Activated CD4-positive, alpha-beta memory T cell treated with anti-CD3 and anti-CD28 coated beads for 36 hours (primary cell): ENCODE results near the gene CDKAL1. TPM values are rescaled to one million over a fixed set of nuclear protein-coding genes. Genes with fewer than 3 reads are reported as not detected.

Source experiments
- CTCF ChIA-PET: fragments of 350-600 bp; sonication (Branson Sonifier 250); formaldehyde crosslinking; loops from one replicate; lab custom pipeline; 2021; ENCODE audit warnings: antibody characterized with exemption, inconsistent platforms; lab: Charles Lee
- POLR2A ChIA-PET: fragments of 350-600 bp; sonication (Branson Sonifier 250); formaldehyde crosslinking; loops from one replicate; lab custom pipeline; 2021; ENCODE audit warnings: antibody characterized with exemption; lab: Charles Lee
- DNase-seq: peaks from one replicate; pipeline ENCODE4 v3.0.0-alpha.2; 2020
- H3K27ac Mint-ChIP-seq: one replicate; pipeline ENCODE4 v1.8.0; 2021; ENCODE audit warnings: mixed read lengths
- H3K27me3 Mint-ChIP-seq: one replicate; pipeline ENCODE4 v1.8.0; 2021; ENCODE audit warnings: mixed read lengths
- H3K36me3 Mint-ChIP-seq: one replicate; pipeline ENCODE4 v1.8.0; 2021; ENCODE audit warnings: mixed read lengths
- H3K4me1 Mint-ChIP-seq: one replicate; pipeline ENCODE4 v1.8.0; 2021; ENCODE audit warnings: low read depth, mixed read lengths
- H3K4me3 Mint-ChIP-seq: one replicate; pipeline ENCODE4 v1.8.0; 2021; ENCODE audit warnings: mild to moderate bottlenecking, mixed read lengths
- H3K9me3 Mint-ChIP-seq: one replicate; pipeline ENCODE4 v1.8.0; 2021; ENCODE audit warnings: mixed read lengths
- intact Hi-C: fragments of 100-400 bp; cut with micrococcal nuclease; formaldehyde crosslinking; loops from one replicate; pipeline ENCODE4 v1.15.1; 2023
- total RNA-seq, 2 experiments: library from RNA; stranded (reverse); gene quantifications; one replicate each; pipeline ENCODE4 v1.2.3, GENCODE V29; 2021

Gene CDKAL1
- total RNA-seq, 2 experiments from 2014 or later = 23.1 to 23.2 TPM

DNA sequence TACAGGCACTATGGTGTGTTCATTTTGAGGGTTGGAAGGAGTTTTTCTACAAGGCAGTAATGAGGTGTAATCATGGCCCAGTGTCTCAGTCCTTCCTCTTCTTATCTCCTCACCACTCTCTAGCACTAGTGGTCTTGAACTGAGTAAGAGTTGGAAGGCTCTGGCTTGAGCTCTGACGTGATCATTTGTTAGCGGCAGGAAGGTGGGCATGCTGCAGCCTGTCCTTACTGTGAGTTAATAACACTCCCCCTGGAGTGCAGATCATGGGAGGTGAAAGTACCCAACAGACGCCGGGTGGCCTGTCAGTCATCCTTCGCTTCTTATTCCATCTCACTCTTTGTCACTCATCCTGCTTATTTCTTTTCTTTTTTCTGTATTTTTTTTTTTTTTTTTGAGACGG lies 356.9 kb downstream of the CDKAL1 start:
- intact Hi-C loops = no loop called here
- H3K9me3 Mint-ChIP-seq = peaks cover 15% of the 10 kb centered on the region
- H3K36me3 Mint-ChIP-seq = peaks cover 32% of the 10 kb centered on the region
- H3K27ac Mint-ChIP-seq = no peak overlapping the region
- ChIA-PET POLR2A (no interaction called here), CTCF (no interaction called here)
- no peaks in the 10 kb centered on the region for H3K27me3 Mint-ChIP-seq
- no peaks in the 10 kb centered on the region for H3K4me1 Mint-ChIP-seq
- no peak overlapping the region for H3K4me3 Mint-ChIP-seq
- DNase-seq = no peak

DNA sequence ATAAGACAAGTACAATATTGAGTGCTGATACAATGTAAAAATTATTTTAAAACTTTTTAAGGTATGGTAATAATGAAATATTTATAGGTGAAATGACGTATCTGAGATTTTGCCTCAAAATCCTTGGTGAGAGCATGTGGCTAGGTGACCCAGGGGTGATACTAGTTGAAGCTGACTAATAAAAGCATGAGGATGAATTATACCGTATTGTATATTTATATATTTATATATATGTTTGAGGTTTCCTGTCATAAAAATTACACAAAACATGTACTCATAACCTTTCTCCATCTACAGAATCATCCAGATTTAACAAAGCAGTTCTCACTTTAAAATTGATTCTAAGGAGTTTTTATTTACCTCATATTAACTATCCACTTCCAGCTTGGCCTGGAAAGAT lies 358.1 kb downstream of the CDKAL1 start:
- intact Hi-C loops = no loop called here
- CTCF ChIA-PET = no interaction called here
- H3K9me3 Mint-ChIP-seq = peaks cover 6% of the 10 kb centered on the region
- H3K4me3 Mint-ChIP-seq = no peak overlapping the region
- DNase-seq = no peak
- H3K36me3 Mint-ChIP-seq = peaks cover 35% of the 10 kb centered on the region
- H3K27me3 Mint-ChIP-seq = no peaks in the 10 kb centered on the region
- no peaks in the 10 kb centered on the region for H3K4me1 Mint-ChIP-seq
- no peak overlapping the region for H3K27ac Mint-ChIP-seq
- POLR2A ChIA-PET = no interaction called here

GRCh38 chr6:20893412-20893811 lies 359.2 kb downstream of the CDKAL1 start:
- no peaks in the 10 kb centered on the region for H3K4me1 Mint-ChIP-seq
- H3K36me3 Mint-ChIP-seq = peaks cover 31% of the 10 kb centered on the region
- no peaks in the 10 kb centered on the region for H3K27me3 Mint-ChIP-seq
- no peak overlapping the region for H3K27ac Mint-ChIP-seq
- no peak for DNase-seq
- CTCF ChIA-PET = no interaction called here
- POLR2A ChIA-PET = no interaction called here
- intact Hi-C loops = no loop called here
- peaks cover 2% of the 10 kb centered on the region for H3K9me3 Mint-ChIP-seq
- no peak overlapping the region for H3K4me3 Mint-ChIP-seq

GRCh38 chr6:20900389-20901160 lies 366.3 kb downstream of the CDKAL1 start:
- POLR2A ChIA-PET = no interaction called here
- H3K36me3 Mint-ChIP-seq = peaks cover 47% of the 10 kb centered on the region

DNA sequence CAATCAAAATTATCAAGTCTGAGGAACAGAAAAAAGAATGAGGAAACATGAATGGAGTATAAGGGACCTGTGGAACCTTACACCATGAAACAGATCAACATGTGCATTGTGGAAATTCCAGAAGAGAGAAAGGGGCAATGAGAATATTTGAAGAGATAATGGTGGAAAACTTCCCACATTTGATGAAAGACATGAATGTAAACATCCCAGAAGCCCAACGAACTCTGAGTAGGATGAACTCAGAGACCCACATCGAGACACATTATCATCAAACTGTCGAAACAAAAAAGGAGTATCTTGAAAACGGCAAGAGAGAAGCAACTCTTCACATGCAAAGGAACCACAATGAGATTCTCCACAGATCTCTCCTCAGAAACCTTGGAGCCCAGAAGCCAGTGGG lies 371.1 kb downstream of the CDKAL1 start:
- no peak overlapping the region for H3K27ac Mint-ChIP-seq
- DNase-seq = no peak
- H3K27me3 Mint-ChIP-seq = no peaks in the 10 kb centered on the region
- H3K36me3 Mint-ChIP-seq = peaks cover 39% of the 10 kb centered on the region
- H3K9me3 Mint-ChIP-seq = peaks cover 12% of the 10 kb centered on the region
- no peaks in the 10 kb centered on the region for H3K4me1 Mint-ChIP-seq
- intact Hi-C loops = no loop called here
- no peak overlapping the region for H3K4me3 Mint-ChIP-seq
- ChIA-PET POLR2A (interaction anchor here (0.7 kb wide), 1 partner anchor 198 kb away, joined by 4 read pairs; no protein-coding TSS in a partner anchor), CTCF (no interaction called here)

More at GRCh38 chr6:20900389-20901160, 366.3 kb downstream of the CDKAL1 start:
- Mint-ChIP-seq H3K4me3 (no peak overlapping the region), H3K27ac (no peak overlapping the region), H3K4me1 (no peaks in the 10 kb centered on the region), H3K9me3 (peaks cover 10% of the 10 kb centered on the region), H3K27me3 (no peaks in the 10 kb centered on the region)
- CTCF ChIA-PET = no interaction called here
- intact Hi-C loops = no loop called here
- DNase-seq = no peak

DNA sequence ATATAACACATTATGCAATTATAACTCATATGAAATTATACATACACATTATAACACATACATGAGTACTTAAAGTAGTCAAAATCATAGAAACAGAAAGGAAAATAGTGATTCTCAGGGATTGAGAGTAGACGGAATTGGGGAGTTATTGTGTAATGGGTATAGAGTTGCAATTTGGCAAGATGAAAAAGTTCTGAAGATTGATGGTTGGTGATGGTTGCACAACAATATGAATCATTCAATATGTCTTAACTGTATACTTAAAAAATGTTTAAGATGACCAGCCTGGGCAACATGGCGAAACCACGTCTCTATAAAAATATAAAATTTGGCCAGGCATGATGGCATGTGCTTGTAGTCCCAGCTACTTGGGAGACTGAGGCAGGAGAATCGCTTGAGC lies 372.7 kb downstream of the CDKAL1 start:
- intact Hi-C loops = no loop called here
- no peak for DNase-seq
- Mint-ChIP-seq H3K4me1 (no peaks in the 10 kb centered on the region), H3K27ac (no peak overlapping the region), H3K36me3 (peaks cover 40% of the 10 kb centered on the region), H3K9me3 (peaks cover 18% of the 10 kb centered on the region), H3K27me3 (no peaks in the 10 kb centered on the region), H3K4me3 (no peak overlapping the region)
- ChIA-PET CTCF (no interaction called here), POLR2A (no interaction called here)

DNA sequence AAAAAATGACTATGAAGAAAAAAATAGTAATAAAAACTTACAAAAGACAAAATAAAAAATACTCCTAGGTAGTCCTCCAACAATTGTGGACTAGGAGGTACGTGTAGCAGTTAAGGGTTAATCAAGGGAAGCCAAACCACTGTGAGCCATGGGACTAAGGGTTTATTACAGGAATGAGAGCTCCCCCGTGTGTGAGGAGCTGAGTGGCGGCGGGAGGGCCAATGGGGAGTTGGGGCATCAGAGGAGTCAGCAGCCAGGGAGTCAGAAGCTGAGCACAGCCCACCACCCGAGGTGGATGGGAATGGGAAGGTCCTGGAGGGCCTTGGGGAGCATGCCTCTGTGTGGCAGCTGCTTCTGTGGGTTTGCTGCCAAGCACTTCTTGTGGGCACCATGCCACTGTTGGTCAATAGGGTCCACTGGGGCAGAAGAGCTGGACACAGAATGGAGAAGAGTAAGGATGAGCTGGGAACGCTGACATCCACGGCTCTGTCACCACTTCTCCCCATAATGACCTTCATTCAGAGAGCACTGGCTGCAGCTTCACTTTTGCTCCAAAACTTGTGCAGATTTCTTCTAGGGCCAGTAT lies 373.3 kb downstream of the CDKAL1 start:
- Mint-ChIP-seq H3K27me3 (no peaks in the 10 kb centered on the region), H3K9me3 (peaks cover 22% of the 10 kb centered on the region), H3K27ac (no peak overlapping the region), H3K36me3 (peaks cover 41% of the 10 kb centered on the region), H3K4me1 (no peaks in the 10 kb centered on the region), H3K4me3 (no peak overlapping the region)
- intact Hi-C loops = no loop called here
- ChIA-PET CTCF (no interaction called here), POLR2A (no interaction called here)
- DNase-seq = no peak

GRCh38 chr6:20909621-20910020 lies 375.4 kb downstream of the CDKAL1 start:
- intact Hi-C loops = no loop called here
- H3K4me3 Mint-ChIP-seq = no peak overlapping the region
- H3K36me3 Mint-ChIP-seq = peaks cover 40% of the 10 kb centered on the region
- ChIA-PET CTCF (no interaction called here), POLR2A (no interaction called here)
- H3K4me1 Mint-ChIP-seq = no peaks in the 10 kb centered on the region
- no peak for DNase-seq
- no peak overlapping the region for H3K27ac Mint-ChIP-seq
- H3K9me3 Mint-ChIP-seq = peaks cover 33% of the 10 kb centered on the region
- H3K27me3 Mint-ChIP-seq = no peaks in the 10 kb centered on the region

DNA sequence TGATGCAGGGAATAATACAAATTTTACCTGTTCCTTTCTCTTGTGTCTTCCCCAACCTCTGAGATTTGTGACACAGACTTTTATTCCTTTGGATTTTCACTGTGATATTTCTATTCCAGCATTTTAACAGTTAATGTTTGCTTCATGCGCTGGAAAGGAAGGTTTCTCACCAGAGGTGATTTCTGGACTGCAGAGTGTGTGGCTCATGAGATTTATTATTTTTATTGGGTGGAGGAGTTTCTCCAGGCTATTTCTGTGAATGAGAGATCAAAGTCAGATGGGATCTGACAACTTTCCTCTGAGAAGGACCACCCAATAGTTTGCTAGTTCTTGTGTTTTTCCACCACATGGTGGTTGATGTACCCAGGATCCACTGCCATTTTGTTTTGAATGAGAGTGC lies 377.5 kb downstream of the CDKAL1 start:
- DNase-seq = no peak
- no peak overlapping the region for H3K4me3 Mint-ChIP-seq

DNA sequence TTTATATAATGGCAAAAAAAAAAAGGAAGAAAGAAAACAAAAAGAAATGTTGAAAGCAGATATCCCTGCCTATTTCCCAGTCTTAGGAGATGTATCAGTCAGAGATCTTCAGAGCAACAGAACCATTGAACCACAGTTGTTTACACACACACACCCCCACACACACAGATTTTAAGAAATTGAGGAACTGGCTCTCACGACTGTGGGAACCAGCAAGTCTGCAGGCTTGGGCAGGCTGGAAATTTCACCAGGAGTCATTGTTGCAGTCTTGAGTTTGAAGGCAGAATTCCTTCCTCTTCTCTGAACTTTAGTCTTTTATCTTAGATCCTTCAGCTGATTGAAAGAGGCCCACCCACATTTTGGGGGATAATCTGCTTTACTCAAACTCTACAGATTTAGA lies 380.9 kb downstream of the CDKAL1 start:
- CTCF ChIA-PET = no interaction called here
- peaks cover 42% of the 10 kb centered on the region for H3K36me3 Mint-ChIP-seq

More for the DNA sequence above, 377.5 kb downstream of the CDKAL1 start:
- H3K36me3 Mint-ChIP-seq = peaks cover 44% of the 10 kb centered on the region
- peaks cover 33% of the 10 kb centered on the region for H3K9me3 Mint-ChIP-seq
- intact Hi-C loops = no loop called here
- H3K27me3 Mint-ChIP-seq = no peaks in the 10 kb centered on the region
- ChIA-PET CTCF (no interaction called here), POLR2A (no interaction called here)
- no peaks in the 10 kb centered on the region for H3K4me1 Mint-ChIP-seq
- no peak overlapping the region for H3K27ac Mint-ChIP-seq

GRCh38 chr6:20915626-20916025 lies 381.4 kb downstream of the CDKAL1 start:
- intact Hi-C loops = loop anchor here (5.0 kb wide), 1 partner anchor 208 kb away; no protein-coding TSS in a partner anchor
- H3K27ac Mint-ChIP-seq = no peak overlapping the region
- no peak overlapping the region for H3K4me3 Mint-ChIP-seq
- peaks cover 22% of the 10 kb centered on the region for H3K4me1 Mint-ChIP-seq
- ChIA-PET CTCF (no interaction called here), POLR2A (no interaction called here)
- peaks cover 38% of the 10 kb centered on the region for H3K36me3 Mint-ChIP-seq
- peaks cover 33% of the 10 kb centered on the region for H3K9me3 Mint-ChIP-seq
- no peak for DNase-seq
- H3K27me3 Mint-ChIP-seq = no peaks in the 10 kb centered on the region

More for the DNA sequence above, 380.9 kb downstream of the CDKAL1 start:
- no peak for DNase-seq
- Mint-ChIP-seq H3K27ac (no peak overlapping the region), H3K4me3 (no peak overlapping the region), H3K27me3 (no peaks in the 10 kb centered on the region), H3K9me3 (peaks cover 33% of the 10 kb centered on the region), H3K4me1 (peaks cover 19% of the 10 kb centered on the region)
- intact Hi-C loops = loop anchor here (5.0 kb wide), 1 partner anchor 208 kb away; no protein-coding TSS in a partner anchor
- POLR2A ChIA-PET = no interaction called here

GRCh38 chr6:20916086-20916485 lies 381.8 kb downstream of the CDKAL1 start:
- no peak for DNase-seq
- H3K27me3 Mint-ChIP-seq = no peaks in the 10 kb centered on the region
- H3K4me3 Mint-ChIP-seq = no peak overlapping the region
- ChIA-PET POLR2A (no interaction called here), CTCF (no interaction called here)
- H3K27ac Mint-ChIP-seq = no peak overlapping the region
- intact Hi-C loops = loop anchor here (5.0 kb wide), 1 partner anchor 209 kb away; no protein-coding TSS in a partner anchor
- H3K4me1 Mint-ChIP-seq = peaks cover 23% of the 10 kb centered on the region
- H3K36me3 Mint-ChIP-seq = peaks cover 38% of the 10 kb centered on the region
- H3K9me3 Mint-ChIP-seq = peaks cover 33% of the 10 kb centered on the region
